Suprapubic skin (tissue), 4 donors: ENCODE measurements around the gene PLCL2. TPM values are rescaled to one million over a fixed set of nuclear protein-coding genes. Genes with fewer than 3 reads are reported as not detected.

Experiments used
- DNase-seq, 2 donors: peaks; one replicate each; pipeline ENCODE4 v3.0.0-alpha.2; 2019; ENCODE audit warnings: low spot score in 2 of 2
- H3K27ac ChIP-seq: fragments of 200-600 bp; sonication (generic); one replicate; pipeline ENCODE4 v1.5.1; 2019
- H3K27me3 ChIP-seq: fragments of 200-600 bp; sonication (generic); one replicate; pipeline ENCODE4 v1.5.1; 2019
- H3K36me3 ChIP-seq: fragments of 200-600 bp; sonication (generic); one replicate; pipeline ENCODE4 v1.5.1; 2019
- H3K4me1 ChIP-seq: fragments of 200-600 bp; sonication (generic); one replicate; pipeline ENCODE4 v1.5.1; 2019
- H3K4me3 ChIP-seq: fragments of 200-600 bp; sonication (generic); one replicate; pipeline ENCODE4 v1.5.1; 2019; ENCODE audit warnings: mild to moderate bottlenecking
- H3K9me3 ChIP-seq: fragments of 200-600 bp; sonication (generic); one replicate; pipeline ENCODE4 v1.5.1; 2019
- EP300 ChIP-seq: sonication (generic); formaldehyde crosslinking; IDR thresholded peaks from one replicate; pipeline ENCODE4 v1.6.1; 2017; ENCODE audit warnings: antibody characterized with exemption
- POLR2A ChIP-seq, 2 donors: fragments of 450-650 bp; IDR thresholded peaks; one replicate each; pipeline ENCODE4 v1.6.1; 2017; ENCODE audit warnings: antibody characterized with exemption in 2 of 2, mild to moderate bottlenecking in 2 of 2, moderate library complexity in 2 of 2
- POLR2AphosphoS5 ChIP-seq, 3 donors: sonication (generic); formaldehyde crosslinking; IDR thresholded peaks; one replicate each; pipeline ENCODE4 v1.6.1; 2017; ENCODE audit warnings: antibody characterized with exemption in 3 of 3
- WGBS: methylation state at CpG from one replicate; pipeline ENCODE4 v1.1.5; 2018; 5-methylcytosine and 5-hydroxymethylcytosine counted together
- total RNA-seq, 4 donors: library from RNA; depleted of rRNA; stranded (reverse); fragments of >200 nt; gene quantifications; one replicate each; pipeline ENCODE4 v1.1.0, GENCODE V29; 2016
- TF ChIP-seq, protein P1 (sequence below), 2 donors: fragments of 200-600 bp in 1 of 2; fragments of 450-650 bp in 1 of 2; sonication (generic) in 1 of 2; IDR thresholded peaks; one replicate each; pipeline ENCODE4 v1.5.1; 2016 to 2019; ENCODE audit warnings: antibody characterized with exemption in 2 of 2, mild to moderate bottlenecking in 1 of 2, moderate library complexity in 1 of 2

Gene PLCL2
- total RNA-seq, 4 donors from 2014 or later, result 1.5 to 4.2 (median 1.9) TPM

- H3K4me1 ChIP-seq, result peaks cover 28% of the 10 kb centered on the region
- peak overlapping the region; percentile 91 for H3K27ac ChIP-seq
- no peaks in the 10 kb centered on the region for H3K9me3 ChIP-seq
- H3K27me3 ChIP-seq, result no peaks in the 10 kb centered on the region
- WGBS, result 36% methylated on average over 8 of the region's 16 CpGs
- peak overlapping the region; percentile 91 for H3K4me3 ChIP-seq
- TF ChIP-seq POLR2A (IDR thresholded peaks at IDR 0.05), result no peak
- no peak for DNase-seq
- no peaks in the 10 kb centered on the region for H3K36me3 ChIP-seq
Measured at GRCh38 chr3:16883723-16884083, 1.1 kb upstream of the PLCL2 start.

GRCh38 chr3:16884084-16884747, 539 bp upstream of the PLCL2 start:
- Histone ChIP-seq H3K9me3 (no peaks in the 10 kb centered on the region), H3K36me3 (no peaks in the 10 kb centered on the region), H3K27ac (peak overlapping the region; percentile 91), H3K27me3 (no peaks in the 10 kb centered on the region), H3K4me1 (peaks cover 28% of the 10 kb centered on the region), H3K4me3 (peak overlapping the region; percentile 91)
- TF ChIP-seq POLR2AphosphoS5 (IDR thresholded peaks at IDR 0.05), result no peak
- no peak for TF ChIP-seq EP300
- TF ChIP-seq, protein P1, sequence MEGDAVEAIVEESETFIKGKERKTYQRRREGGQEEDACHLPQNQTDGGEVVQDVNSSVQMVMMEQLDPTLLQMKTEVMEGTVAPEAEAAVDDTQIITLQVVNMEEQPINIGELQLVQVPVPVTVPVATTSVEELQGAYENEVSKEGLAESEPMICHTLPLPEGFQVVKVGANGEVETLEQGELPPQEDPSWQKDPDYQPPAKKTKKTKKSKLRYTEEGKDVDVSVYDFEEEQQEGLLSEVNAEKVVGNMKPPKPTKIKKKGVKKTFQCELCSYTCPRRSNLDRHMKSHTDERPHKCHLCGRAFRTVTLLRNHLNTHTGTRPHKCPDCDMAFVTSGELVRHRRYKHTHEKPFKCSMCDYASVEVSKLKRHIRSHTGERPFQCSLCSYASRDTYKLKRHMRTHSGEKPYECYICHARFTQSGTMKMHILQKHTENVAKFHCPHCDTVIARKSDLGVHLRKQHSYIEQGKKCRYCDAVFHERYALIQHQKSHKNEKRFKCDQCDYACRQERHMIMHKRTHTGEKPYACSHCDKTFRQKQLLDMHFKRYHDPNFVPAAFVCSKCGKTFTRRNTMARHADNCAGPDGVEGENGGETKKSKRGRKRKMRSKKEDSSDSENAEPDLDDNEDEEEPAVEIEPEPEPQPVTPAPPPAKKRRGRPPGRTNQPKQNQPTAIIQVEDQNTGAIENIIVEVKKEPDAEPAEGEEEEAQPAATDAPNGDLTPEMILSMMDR (IDR thresholded peaks at IDR 0.05), result peak in 1 of 2 donors; percentile 40
- no peak for TF ChIP-seq POLR2A (IDR thresholded peaks at IDR 0.05)
- WGBS, result 2% methylated on average over 11 of the region's 81 CpGs
- peak; percentile 74 to 81 for DNase-seq

- Histone ChIP-seq H3K27me3 (no peaks in the 10 kb centered on the region), H3K4me1 (peaks cover 28% of the 10 kb centered on the region), H3K4me3 (peak overlapping the region; percentile 91), H3K27ac (peak overlapping the region; percentile 91), H3K9me3 (no peaks in the 10 kb centered on the region), H3K36me3 (no peaks in the 10 kb centered on the region)
- 39% methylated on average over 15 of the region's 15 CpGs for WGBS
- TF ChIP-seq, protein P1 (IDR thresholded peaks at IDR 0.05), result no peak
- no peak for TF ChIP-seq EP300
- TF ChIP-seq POLR2AphosphoS5 (IDR thresholded peaks at IDR 0.05), result no peak
- no peak for TF ChIP-seq POLR2A (IDR thresholded peaks at IDR 0.05)
- DNase-seq, result no peak
Measured at GRCh38 chr3:16885593-16886302, 993 bp downstream of the PLCL2 start.

- Histone ChIP-seq H3K4me3 (peak overlapping the region; percentile 91), H3K27ac (peak overlapping the region; percentile 91), H3K4me1 (peaks cover 28% of the 10 kb centered on the region), H3K36me3 (no peaks in the 10 kb centered on the region), H3K9me3 (no peaks in the 10 kb centered on the region), H3K27me3 (no peaks in the 10 kb centered on the region)
- DNase-seq, result no peak
- WGBS, result 65% methylated on average over 3 of the region's 3 CpGs
- TF ChIP-seq EP300, result no peak
- TF ChIP-seq, protein P1 (IDR thresholded peaks at IDR 0.05), result no peak
- no peak for TF ChIP-seq POLR2AphosphoS5 (IDR thresholded peaks at IDR 0.05)
- TF ChIP-seq POLR2A (IDR thresholded peaks at IDR 0.05), result no peak
Measured at GRCh38 chr3:16886303-16886683, 1.5 kb downstream of the PLCL2 start.

DNA sequence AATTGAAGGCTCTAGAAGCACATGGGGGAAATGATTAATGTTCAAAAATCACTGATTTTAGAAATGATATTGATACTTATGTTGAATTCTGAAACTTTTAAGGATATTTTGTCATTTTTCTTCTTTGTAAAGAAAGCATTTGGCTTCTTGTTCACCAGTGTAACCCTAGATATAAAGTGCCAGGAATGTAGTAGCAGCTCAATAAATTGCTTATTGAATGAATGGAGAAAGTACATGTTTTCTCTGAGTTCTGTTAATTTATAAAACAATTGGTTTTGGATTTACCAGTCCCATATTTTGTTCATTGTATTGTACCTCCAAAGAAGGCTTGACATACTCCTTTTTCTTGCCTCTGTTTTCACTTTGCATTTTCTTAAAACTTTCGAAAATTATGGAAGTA, 2.4 kb downstream of the PLCL2 start:
- Histone ChIP-seq H3K4me1 (peaks cover 31% of the 10 kb centered on the region), H3K27me3 (no peaks in the 10 kb centered on the region), H3K4me3 (no peak overlapping the region), H3K9me3 (no peaks in the 10 kb centered on the region), H3K36me3 (no peaks in the 10 kb centered on the region), H3K27ac (no peak overlapping the region)
- no peak for DNase-seq
- TF ChIP-seq POLR2A (IDR thresholded peaks at IDR 0.05) (no peak), EP300 (no peak), POLR2AphosphoS5 (IDR thresholded peaks at IDR 0.05) (no peak)
- TF ChIP-seq, protein P1 (IDR thresholded peaks at IDR 0.05), result no peak
- whole genome bisulfite sequencing, result 97% methylated on average over 1 of the region's 1 CpG
